Left forelimb (tissue), 1 donor: Measurements from ENCODE around the gene RGS3.

Experiments used
- DNase-seq: peaks from one replicate; pipeline ENCODE4 v3.0.0-alpha.2; 2018; ENCODE audit warnings: low spot score

The RGS3 gene

DNA sequence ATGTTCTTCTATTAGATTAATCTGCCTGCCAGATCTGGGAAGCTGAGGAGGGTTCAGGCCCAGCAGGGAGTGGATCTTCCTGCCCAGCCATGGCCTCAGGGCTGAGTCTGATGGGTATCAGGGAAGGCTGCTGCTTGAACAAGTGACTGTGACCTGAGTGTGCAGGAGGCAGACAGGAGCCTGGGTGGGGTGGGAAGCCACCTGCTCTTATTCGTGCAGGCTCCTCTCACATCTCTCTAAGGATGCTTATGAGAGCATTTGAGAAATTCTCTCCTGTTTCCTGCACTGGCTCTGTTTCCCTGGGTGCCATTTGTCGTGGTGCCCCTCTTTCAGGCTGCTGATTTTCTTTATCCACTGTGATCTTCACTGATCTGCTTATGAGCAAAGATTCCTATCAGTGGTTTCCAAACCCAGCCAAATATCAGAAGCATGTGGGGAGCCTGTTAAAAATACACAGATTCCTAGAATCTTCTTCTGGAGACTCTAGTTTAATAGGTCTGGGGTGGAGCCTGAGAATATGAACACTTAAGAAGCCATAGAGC is 2.1 kb downstream of the RGS3 start:
- DNase-seq = no peak

GRCh38 chr9:113467183-113467582 is 3.7 kb downstream of the RGS3 start:
- no peak for DNase-seq

DNA sequence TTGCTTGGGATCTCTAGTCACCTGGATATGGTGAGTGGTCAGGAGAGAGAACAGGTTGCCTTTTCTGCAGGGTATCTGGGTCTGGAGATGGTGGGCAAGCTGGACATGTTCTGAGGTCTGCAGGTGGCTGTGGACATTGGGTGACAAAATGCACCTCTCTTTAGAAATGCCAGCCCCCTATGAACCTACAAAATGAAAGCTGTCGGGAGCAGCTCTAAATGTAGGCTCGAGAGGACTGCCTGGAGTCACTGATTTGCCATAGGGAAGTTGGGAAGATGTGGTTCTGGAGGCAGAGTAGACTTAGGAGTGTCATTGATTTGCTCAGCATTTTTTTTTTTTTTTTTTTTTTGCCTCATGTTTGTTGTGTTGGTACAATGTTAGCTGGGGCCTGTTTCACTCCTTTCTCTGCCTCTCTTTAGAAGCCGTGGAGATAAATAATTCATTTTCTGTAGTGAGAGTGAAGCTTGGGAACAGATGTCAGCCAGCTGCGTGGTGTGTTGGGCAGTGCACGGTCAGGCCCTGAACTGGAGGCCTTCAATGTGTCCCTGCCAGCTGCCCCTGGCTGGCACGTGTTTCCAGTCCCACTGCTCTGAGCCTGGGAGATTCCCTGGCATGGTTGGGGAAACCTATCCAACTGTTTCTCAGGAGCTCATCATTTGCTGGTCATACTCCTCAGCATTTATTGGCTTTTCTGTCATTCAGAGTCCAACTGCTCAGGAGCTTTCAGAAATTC is 5.4 kb downstream of the RGS3 start:
- no peak for DNase-seq

DNA sequence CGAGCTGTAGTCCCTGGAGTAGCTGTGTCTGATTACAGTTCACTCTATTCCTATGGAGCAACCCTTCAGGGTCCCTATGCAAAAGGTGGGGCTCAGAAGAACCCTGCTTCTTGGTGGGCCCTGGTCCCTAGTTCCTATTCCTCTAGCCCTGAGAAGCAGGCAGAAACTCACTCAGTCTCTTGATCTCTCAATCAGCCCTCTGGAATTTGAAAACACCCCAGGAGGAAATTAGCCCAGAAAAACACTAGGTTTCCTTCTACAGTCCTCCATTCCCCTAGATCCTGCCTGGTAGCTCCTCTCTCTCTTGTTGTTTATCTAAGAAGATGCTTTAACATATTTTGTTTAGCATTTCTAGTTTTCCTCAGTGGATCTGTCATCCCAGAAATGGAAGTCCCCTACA is 7.6 kb downstream of the RGS3 start:
- DNase-seq = no peak

DNA sequence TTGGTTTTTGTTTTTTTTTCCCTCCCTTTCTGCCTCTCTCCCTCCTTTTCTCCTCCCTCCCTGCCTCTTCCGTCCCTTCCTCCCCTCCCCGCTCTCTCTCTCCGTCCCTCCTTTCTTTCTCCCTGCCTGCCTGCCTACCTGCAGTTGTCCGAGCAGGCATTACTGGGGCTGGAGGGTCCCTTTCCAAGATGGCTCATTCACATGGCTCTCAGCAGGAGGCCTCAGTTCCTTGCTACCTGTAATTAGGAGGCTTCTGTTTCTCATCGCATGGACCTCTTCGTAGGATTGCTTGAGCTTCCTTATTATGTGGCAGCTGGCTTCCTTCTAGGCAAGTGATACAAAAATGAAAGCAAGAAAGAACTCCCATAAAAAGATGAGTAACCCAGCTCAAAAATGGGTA is 8.0 kb downstream of the RGS3 start:
- no peak for DNase-seq

- DNase-seq = no peak
Measured at GRCh38 chr9:113472199-113472598, 8.7 kb downstream of the RGS3 start.

DNA sequence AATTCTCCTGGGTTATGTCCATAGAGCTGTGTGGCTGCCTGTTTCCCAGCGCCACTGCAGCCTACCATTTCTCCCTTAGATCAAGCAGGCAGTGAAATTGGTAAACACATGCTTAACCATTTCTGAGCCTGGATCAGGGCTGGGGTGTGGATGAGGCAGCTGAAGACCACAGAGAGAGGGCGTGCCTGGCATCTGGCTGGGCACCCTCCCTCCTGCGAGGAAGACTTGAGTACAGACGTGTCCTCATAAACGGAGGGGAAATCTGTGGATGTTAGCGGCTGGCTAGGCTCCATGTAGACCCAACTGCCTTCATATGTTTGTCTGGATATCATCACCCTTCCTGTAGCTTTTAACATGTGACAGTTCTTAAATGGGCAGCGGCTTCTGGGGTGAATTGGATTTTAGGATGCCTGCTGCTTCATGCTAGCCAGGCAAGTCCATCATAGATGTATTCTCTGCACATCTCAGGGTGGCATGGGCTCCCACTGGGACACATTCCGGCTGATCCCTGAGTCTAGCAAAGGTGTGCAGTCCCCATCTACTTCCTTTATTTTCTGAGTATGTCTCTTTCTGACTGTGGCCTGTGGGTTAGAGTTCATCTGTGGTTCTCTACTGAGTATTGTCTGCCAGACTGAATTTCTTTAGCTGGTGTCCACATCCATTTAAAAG is 11.0 kb downstream of the RGS3 start:
- peak; percentile 57 for DNase-seq

DNA sequence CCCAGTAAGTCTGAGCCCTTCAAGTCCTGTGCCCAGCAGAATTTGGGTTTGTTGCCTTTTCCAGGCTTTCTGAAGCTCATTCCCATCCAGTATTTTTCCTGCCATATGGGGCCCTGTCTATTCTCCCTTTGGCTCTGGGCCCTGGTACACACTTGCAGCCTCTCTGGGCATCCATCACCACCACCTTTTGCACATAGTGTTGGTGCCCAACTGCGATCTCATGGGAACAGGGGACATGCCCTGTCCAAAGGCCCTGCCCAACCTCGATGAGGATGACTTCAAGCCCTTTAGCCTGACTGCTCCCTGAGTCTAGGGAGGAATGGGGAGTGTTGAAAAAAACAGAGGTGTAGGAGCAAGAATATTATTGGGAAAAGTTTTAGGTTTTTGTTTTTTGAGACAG is 11.5 kb downstream of the RGS3 start:
- peak; percentile 31 for DNase-seq

- DNase-seq = peak; percentile 22
Measured at GRCh38 chr9:113475992-113476391, 12.5 kb downstream of the RGS3 start.

DNA sequence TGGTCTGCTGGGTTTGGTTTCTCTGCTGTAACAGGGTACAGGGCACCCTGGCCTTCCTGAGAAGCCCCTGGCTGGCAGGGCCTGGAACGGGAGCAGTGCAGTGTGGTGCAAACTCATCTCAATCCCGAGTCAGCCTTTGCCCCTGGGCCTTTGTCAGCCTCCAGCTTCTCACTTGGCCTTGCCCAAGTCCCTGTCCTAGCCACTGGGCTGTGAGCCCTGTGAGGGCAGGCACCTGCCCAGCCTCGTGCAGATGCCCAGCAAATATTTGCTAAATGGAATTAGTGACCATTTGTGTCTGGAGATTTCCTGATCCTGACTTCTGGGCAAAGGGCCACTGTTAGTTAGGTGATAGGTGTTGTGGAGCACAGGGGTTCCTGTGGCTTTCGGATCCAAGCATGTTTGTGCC is 13.0 kb downstream of the RGS3 start:
- DNase-seq = peak; percentile 36

- DNase-seq = no peak
Measured at GRCh38 chr9:113477058-113477457, 13.5 kb downstream of the RGS3 start.

GRCh38 chr9:113477661-113478060 is 14.1 kb downstream of the RGS3 start:
- DNase-seq = no peak

- DNase-seq = no peak
Measured at GRCh38 chr9:113479174-113479621, 15.7 kb downstream of the RGS3 start.

DNA sequence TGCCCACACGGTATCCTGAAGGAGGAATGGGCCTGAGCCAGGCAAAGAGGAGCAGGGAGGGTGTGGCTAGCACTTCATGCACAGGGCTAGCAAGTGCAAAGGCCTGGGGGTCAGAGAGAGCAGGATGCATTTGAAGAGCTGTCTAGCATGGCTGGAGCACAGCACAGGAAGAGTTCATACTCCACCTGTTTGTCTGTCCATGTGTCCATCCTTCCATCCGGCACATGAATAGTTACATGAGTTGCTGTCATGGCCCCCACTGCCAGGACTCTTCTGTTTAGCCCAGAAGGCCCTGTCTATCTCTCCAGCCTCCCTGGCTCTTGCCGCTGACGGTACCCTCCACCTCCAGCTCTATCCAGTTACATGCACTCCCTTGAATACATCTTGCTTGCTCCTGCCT is 17.1 kb downstream of the RGS3 start:
- DNase-seq = peak; percentile 44

GRCh38 chr9:113481176-113481787 is 17.8 kb downstream of the RGS3 start:
- peak; percentile 46 for DNase-seq

GRCh38 chr9:113482341-113482740 is 18.8 kb downstream of the RGS3 start:
- no peak for DNase-seq

DNA sequence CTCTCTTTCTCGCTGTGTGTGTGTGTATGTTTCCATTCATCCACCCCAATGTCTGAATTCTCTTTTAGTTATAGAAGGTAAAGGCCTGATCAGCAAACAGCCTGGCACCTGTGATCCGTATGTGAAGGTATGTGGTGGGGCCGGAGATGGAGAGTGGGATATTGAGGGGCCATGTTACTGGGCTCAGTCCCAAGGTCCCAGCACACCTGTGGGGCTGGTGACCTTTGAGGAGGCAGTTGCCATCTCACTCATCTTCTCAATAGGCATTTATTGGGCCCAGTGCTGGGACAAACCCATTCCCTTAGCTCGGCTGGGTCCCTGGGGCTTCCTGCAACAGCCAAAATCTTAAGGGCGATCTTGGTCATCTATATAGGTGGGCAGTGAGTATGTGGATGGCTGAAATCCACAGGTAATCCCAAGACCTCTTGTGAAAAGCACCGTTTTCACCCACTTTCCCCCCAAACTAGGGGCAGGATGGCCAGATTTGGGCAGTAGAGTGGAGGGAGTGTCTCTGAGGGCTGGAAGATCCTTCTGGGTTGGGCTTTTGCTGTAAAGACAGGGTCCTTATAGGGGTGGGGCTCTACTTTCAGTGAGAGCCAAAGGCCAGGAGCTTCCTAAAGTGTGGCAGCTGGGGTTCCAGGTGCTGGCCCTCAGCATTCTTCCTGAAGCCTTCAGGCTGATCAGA is 19.6 kb downstream of the RGS3 start:
- DNase-seq = peak; percentile 37

GRCh38 chr9:113483676-113484257 is 20.2 kb downstream of the RGS3 start:
- peak; percentile 37 for DNase-seq

DNA sequence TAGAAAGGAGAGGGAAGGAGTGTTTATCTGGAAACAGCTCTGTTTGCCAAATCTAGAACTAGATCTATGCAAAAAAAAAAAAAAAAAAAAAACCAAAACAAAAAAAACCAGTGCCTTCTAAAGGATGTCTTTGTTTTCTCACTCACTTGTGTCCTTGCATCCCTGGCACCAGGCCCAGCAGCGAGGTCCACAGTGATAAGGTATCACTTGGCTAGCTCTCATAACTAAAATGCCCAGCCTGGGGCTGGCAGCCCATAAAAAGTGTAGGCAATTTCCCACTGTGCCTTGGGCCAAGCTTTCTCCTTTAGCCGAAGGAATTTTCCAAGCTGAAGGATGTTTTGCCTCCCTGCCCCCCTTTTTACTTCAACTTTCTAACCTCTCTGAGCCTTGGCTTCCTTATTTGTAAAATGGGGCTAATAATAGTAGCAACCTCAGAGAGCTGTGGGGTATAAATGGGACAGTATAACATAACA is 20.8 kb downstream of the RGS3 start:
- DNase-seq = peak; percentile 51

GRCh38 chr9:113485761-113486115 is 22.2 kb downstream of the RGS3 start:
- no peak for DNase-seq

GRCh38 chr9:113486327-113486726 is 22.8 kb downstream of the RGS3 start:
- DNase-seq = no peak

DNA sequence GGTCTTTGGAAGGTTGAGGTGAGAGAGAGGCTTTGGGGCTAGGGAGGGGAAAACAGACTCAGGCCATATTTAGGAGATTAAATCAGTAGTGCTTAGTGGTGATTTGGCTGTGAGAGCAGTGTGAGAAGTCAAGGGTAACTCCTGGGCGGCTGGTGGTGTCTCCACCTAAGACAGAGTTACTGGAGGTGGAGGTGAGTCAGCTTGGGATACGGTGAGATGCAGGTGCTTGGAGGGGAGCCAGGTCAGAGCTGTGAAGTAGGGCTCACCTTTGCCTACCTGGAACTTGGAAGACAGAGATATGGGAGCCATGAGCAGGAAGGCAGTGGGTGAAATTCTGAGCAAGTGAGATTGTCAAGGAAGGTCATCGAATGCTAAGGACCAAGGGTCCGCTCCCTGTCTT is 24.5 kb downstream of the RGS3 start:
- DNase-seq = no peak
